HG02884 (cell line): ENCODE data around the gene PGF.

ENCODE experiments used
- ATAC-seq: cut with Tn5 transposase; IDR thresholded peaks from one replicate; pipeline ENCODE4 v1.9.1; 2021; ENCODE audit warnings: mild to moderate bottlenecking, moderate library complexity; ENCODE audit not compliant: unreplicated experiment

Gene PGF

DNA sequence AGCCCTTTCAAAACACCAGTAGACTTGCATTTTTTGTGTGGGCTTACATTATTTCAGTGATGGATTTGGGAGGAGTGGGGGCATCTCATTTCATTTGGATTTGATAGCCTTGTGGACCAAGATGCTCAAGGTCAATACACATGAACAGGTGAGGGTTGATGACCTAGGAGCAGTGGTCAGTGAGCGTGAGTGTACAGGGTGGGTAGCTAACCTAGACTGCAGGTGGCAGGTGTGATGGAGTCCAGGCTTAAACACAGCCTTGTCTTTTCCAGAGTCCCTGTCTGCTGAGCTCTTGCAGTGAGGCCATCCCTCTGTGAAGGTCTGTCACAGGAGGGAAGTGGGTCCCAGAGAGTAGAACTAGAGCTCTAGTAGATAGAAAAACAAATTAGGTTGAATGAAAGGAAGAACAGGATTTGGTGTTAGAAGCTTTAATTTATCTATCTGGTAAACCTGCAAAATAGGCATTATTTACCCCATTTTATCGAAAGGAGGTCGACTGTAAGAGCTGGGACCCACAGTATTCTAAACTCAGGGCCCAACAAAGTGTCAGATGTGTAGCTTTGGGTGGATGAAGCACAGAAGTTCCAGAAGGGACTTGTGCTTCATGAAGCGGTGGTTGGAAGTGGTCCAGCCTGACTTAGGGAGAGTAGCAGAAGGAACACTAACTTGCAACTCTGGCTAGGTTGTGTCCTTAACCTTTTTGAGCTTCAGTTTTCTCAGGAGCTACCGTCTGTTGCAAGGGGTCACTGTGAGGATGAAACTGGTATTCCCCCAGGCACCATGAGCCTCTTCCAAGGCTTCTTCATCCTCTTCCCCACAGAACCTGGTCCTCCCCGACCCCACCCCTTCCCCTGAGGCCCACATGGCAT, 50.5 kb downstream of the PGF start:
- ATAC-seq, result no peak

DNA sequence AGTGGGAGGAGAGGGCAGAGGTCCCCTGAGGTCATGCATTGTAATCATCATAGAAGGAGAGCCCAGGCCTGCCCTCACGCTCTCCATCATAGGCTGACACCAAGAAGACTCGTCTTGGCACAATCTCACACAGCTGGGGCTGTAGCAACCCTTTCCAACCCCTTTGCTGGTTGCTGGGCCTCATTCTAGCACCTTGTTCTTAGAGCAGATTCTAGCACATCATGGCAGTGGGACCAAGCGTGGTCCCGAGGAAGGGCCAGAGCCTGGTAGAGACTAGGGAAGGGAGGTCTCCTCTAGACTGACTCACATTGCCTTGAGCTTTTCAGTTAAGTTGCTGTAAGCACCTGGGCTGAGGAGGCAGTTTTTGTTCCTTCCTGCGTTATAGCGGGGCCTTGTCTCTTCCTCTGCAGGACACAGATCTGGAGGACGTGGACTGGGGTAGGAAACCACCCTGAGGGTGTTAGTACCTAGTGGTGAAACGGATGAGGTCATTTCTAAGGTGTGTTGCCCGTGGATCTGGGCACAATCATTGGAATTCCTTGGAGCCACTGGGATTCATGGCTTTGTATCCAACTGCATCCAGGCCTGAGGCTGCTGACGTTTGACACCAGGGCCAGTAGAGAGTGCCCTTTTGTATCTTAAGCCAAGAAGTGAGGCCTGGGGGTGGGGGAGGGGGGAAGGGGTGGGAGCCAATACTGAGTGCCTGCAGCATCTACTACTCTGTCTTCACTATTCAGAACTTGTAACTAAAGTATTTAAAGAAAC, 52.3 kb downstream of the PGF start:
- ATAC-seq, result no peak

DNA sequence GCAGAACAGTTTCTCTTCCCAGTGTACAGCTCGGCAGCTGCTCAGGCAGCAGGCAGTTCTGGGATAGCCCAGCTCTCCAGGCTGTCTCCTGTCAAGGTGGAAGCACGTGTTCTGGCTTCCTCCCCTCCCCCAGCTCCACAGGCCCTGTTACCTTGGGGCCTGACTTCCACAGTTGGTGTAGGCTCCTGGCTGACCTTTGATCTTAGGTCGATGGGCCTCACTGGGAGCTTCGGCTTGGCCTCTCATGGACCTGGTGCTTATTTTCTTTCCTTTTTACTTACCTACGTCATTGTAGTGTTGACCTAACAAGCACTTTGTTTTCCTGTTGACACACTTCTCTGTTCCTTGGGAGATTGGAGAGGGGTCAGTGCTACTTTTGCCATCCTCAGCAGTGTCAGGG, 56.7 kb downstream of the PGF start:
- no peak for ATAC-seq

DNA sequence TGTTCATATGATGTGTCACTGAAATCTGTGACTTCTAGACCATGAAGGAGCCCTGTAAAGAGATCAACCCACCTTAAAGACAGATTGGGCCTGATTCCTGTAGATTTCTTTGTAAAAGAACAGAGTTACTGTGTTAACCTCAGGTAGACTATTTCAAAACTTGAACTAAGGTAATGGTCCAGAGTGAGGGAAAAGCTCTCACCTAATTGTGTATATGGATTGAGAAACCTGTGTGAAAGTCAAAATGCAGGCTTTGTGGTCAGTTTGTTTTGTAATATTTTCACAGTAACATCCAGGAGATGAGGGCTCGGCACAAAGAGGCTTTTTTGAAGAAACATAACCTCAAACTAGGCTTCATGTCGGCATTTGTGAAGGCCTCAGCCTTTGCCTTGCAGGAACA, 57.3 kb downstream of the PGF start:
- no peak for ATAC-seq

DNA sequence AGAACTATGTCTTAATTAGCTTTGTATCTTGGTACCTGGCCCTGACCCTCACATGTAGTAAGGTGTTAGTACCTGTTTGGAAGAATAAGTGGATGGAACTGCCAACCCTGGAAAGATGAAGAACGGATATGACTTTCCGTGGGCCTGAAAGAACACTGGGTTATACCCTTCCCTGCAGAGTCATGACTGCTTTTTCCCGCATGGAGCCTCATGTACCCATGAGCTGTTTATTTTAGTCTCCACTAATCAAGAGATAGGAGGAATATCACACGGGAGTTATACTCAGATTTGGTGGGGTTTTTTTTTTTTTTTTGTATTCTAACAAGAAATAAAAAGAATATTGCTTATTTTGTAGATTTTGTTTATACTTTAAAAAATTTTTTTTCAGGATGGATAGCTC, 57.8 kb downstream of the PGF start:
- ATAC-seq, result no peak

DNA sequence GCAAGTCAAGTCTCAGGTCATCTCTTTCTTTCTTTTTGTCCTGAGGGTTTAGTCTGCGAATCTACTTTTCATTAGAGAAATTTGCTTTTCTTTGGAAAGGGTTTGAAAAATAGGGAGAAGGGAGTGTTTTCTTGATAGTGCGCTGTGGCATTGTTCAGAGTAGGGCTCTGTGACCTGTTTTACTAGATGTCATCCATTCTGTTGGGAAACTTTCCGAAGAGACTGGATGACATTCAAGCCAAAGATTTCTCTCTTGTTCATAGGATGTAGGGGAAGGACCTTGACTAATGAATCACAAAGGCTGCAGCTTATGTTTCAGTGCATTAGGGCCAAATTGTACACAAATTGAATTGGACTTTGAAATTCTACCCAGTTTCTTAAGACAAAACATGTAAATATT, 59.0 kb downstream of the PGF start:
- no peak for ATAC-seq

DNA sequence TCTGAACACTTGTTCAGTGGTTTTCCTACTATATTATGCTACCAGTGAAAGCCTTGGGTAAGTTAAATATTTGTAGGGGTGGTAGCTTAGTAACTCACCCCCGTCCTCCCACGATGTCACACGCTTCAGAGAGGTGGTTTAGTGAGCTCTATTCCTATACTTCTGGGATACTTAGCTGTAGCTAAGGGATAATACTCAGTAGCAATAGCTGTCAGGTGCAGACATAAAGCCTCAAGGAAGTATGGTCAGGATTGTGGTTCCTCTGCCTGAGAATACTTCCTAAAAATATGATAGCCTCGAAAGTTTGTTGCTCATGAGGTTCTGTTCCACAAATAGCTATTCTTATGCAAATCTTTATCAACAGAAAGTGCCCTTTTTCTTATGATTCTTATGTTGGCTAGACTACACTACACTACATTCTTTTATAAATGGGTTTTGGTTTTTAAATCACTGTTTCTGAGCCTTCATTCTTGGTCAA, 61.7 kb downstream of the PGF start:
- peak; percentile 63 for ATAC-seq

DNA sequence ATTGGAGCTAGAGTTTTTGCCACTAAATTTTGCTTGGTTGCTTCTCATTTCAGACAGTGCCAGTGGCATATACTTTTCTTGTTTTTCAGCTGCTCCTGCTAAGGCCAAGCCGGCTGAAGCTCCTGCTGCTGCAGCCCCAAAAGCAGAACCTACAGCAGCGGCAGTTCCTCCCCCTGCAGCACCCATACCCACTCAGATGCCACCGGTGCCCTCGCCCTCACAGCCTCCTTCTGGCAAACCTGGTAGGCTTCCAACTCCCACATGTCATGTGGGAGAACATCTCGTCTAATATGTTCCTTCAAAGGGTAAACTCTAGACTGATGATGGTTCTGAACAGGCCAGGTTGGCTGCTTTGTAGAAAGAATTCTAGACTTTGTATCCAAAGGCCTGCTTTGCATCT, 62.7 kb downstream of the PGF start:
- no peak for ATAC-seq

DNA sequence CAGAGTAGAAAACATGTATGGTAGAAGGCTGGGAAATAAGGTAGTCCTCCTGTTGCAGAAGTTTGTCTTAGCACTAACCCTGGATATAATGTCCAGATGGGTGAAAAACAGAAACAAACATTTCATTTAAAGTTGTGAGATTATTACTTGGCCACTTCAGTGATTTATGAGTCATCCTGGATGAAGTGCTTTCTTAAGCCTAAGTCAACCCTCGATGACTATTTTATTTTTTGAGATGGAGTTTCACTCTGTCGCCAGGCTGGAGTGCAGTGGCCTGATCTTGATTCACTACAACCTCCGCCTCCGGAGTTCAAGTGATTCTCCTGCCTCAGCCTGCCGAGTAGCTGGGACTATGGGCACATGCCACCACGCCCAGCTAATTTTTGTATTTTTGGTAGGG, 63.5 kb downstream of the PGF start:
- ATAC-seq, result no peak
